Panc1 (cell line): ENCODE data around the gene ZDHHC14. TPM values are rescaled to one million over a fixed set of nuclear protein-coding genes. Genes with fewer than 3 reads are reported as not detected.

Experiments used
- ATAC-seq: fragments of 200-7000 bp; cut with Tn5 transposase; 2 replicates; pipeline ENCODE4 v1.9.1; 2020; ENCODE audit warnings: mild to moderate bottlenecking, moderate library complexity
- BruUV-seq: library from RNA; stranded (reverse); fragments of 400-500 nt; replicated peaks from 2 replicates; lab custom pipeline; 2021; lab: Mats Ljungman, UMichigan
- CTCF ChIA-PET: fragments of 300-600 bp; sonication (Branson Sonifier 250); formaldehyde crosslinking; loops from one replicate; lab custom pipeline; 2022; ENCODE audit warnings: antibody characterized with exemption; lab: Charles Lee
- POLR2A ChIA-PET: fragments of 300-600 bp; sonication (Branson Sonifier 250); formaldehyde crosslinking; loops from one replicate; lab custom pipeline; 2022; ENCODE audit warnings: antibody characterized with exemption; lab: Charles Lee
- DNase-seq: peaks from one replicate; pipeline ENCODE4 v3.0.0-alpha.2; 2010; ENCODE audit warnings: low read depth, low spot score
- H3K27ac ChIP-seq: 2 replicates; pipeline ENCODE4 v1.5.1; 2011; ENCODE audit warnings: mild to moderate bottlenecking, low read length, inconsistent platforms
- H3K27me3 ChIP-seq: fragments of 200-500 bp; sonication (Bioruptor generic); 2 replicates; pipeline ENCODE4 v1.6.0; 2014; ENCODE audit warnings: low read length, inconsistent platforms; ENCODE audit not compliant: control insufficient read depth, insufficient read depth
- H3K36me3 ChIP-seq: fragments of 200-500 bp; sonication (Bioruptor generic); 2 replicates; pipeline ENCODE4 v1.5.1; 2014; ENCODE audit warnings: inconsistent platforms, mild to moderate bottlenecking, low read length, moderate library complexity; ENCODE audit not compliant: control insufficient read depth, insufficient read depth
- H3K4me1 ChIP-seq: 2 replicates; pipeline ENCODE4 v1.5.1; 2011; ENCODE audit warnings: inconsistent platforms, mild to moderate bottlenecking, low read length, moderate library complexity; ENCODE audit not compliant: control insufficient read depth, insufficient read depth
- H3K4me3 ChIP-seq, 2 experiments: 2 replicates each; pipeline ENCODE4 v1.5.1; 2011 to 2012; ENCODE audit warnings: low read depth in 2 of 2, low read length in 2 of 2, mild to moderate bottlenecking in 2 of 2, inconsistent platforms in 1 of 2, moderate library complexity in 1 of 2
- H3K9me3 ChIP-seq: fragments of 200-500 bp; sonication (Bioruptor generic); 2 replicates; pipeline ENCODE4 v1.5.1; 2014; ENCODE audit warnings: low read depth, mild to moderate bottlenecking, inconsistent platforms, low read length, moderate library complexity; ENCODE audit not compliant: control insufficient read depth, insufficient read depth
- CTCF ChIP-seq: fragments of 450-650 bp; IDR thresholded peaks from 2 replicates; pipeline ENCODE4 v1.5.1; 2017; ENCODE audit warnings: mild to moderate bottlenecking
- POLR2AphosphoS5 ChIP-seq: IDR thresholded peaks from 2 replicates; pipeline ENCODE4 v1.6.1; 2012; ENCODE audit warnings: mild to moderate bottlenecking, low read depth, low read length, moderate library complexity
- REST ChIP-seq, 2 experiments: IDR thresholded peaks; 2 replicates each; pipeline ENCODE4 v1.6.1; 2011 to 2012; ENCODE audit warnings: low read depth in 2 of 2, control low read depth in 1 of 2, low read length in 1 of 2, mild to moderate bottlenecking in 1 of 2, moderate library complexity in 1 of 2; ENCODE audit not compliant: insufficient read depth in 1 of 2
- SIN3A ChIP-seq: IDR thresholded peaks from 2 replicates; pipeline ENCODE4 v1.6.1; 2012; ENCODE audit warnings: low read depth, mild to moderate bottlenecking, low read length, moderate library complexity, borderline replicate concordance; ENCODE audit not compliant: insufficient read depth
- TCF7L2 ChIP-seq: IDR thresholded peaks from 2 replicates; pipeline ENCODE4 v1.6.1; 2011; ENCODE audit warnings: mild to moderate bottlenecking, low read depth, low read length, inconsistent platforms
- in situ Hi-C: cut with HindIII; loops from 2 replicates; pipeline ENCODE4 v1.10.0; 2016; ENCODE audit warnings: low sequenced_read_pairs, low pct_unique_long_range_greater_than_20kb
- intact Hi-C: fragments of 100-400 bp; cut with micrococcal nuclease; formaldehyde crosslinking; loops from one replicate; pipeline ENCODE4 v1.10.0; 2022; ENCODE audit not compliant: unreplicated experiment
- total RNA-seq: library from RNA; stranded (reverse); gene quantifications from one replicate; pipeline ENCODE4 v1.2.1, GENCODE V29; 2021; ENCODE audit not compliant: unreplicated experiment

Gene ZDHHC14
- total RNA-seq, 1 experiment from 2014 or later, result 19.9 TPM

GRCh38 chr6:157452096-157452495 lies 71.1 kb downstream of the ZDHHC14 start:
- POLR2A ChIA-PET, result no interaction called here
- no peaks in the 10 kb centered on the region for H3K36me3 ChIP-seq
- intact Hi-C loops (no loop called here), in situ Hi-C loops (no loop called here)
- ATAC-seq (no peak), DNase-seq (no peak)
- no peak overlapping the region for H3K27ac ChIP-seq
- no peaks in the 10 kb centered on the region for H3K9me3 ChIP-seq
- CTCF ChIA-PET, result interaction anchor here (0.7 kb wide), 2 partner anchors 54 to 334 kb away, joined by 7 to 8 read pairs; no protein-coding TSS in a partner anchor
- H3K27me3 ChIP-seq, result no peaks in the 10 kb centered on the region
- no peaks in the 10 kb centered on the region for H3K4me1 ChIP-seq
- no TSS peak for BruUV-seq
- no peak for TF ChIP-seq TCF7L2
- no peak for TF ChIP-seq CTCF
- no peak for TF ChIP-seq SIN3A
- no peak for TF ChIP-seq REST (IDR thresholded peaks at IDR 0.05; ENCODE audit: insufficient read depth in 1 of 2, low read depth in 2 of 2, low read length in 1 of 2)
- TF ChIP-seq POLR2AphosphoS5, result no peak
- no peak overlapping the region for H3K4me3 ChIP-seq

- intact Hi-C loops, result no loop called here
- in situ Hi-C loops, result no loop called here
- TF ChIP-seq SIN3A (no peak), CTCF (no peak), POLR2AphosphoS5 (no peak), TCF7L2 (no peak), REST (IDR thresholded peaks at IDR 0.05; ENCODE audit: insufficient read depth in 1 of 2, low read depth in 2 of 2, low read length in 1 of 2) (no peak)
- Histone ChIP-seq H3K36me3 (no peaks in the 10 kb centered on the region), H3K9me3 (no peaks in the 10 kb centered on the region), H3K4me3 (no peak overlapping the region), H3K4me1 (no peaks in the 10 kb centered on the region), H3K27me3 (no peaks in the 10 kb centered on the region), H3K27ac (no peak overlapping the region)
- BruUV-seq, result no TSS peak
- CTCF ChIA-PET, result no interaction called here
- no peak for DNase-seq
- POLR2A ChIA-PET, result no interaction called here
- ATAC-seq, result no peak
Measured at GRCh38 chr6:157453131-157453530, 72.1 kb downstream of the ZDHHC14 start.
